Stimulated activated CD4-positive, alpha-beta T cell treated with anti-CD3 and anti-CD28 coated beads, Interleukin-12 subunit alpha, Interleukin-12 subunit beta, amount 100 ng/mL, for 48 hours (primary cell): ENCODE measurements around the gene ANO8.
"Not testable (repeated sequence)": the region's sequence is repeated elsewhere in the genome, so short reads cannot be mapped to it uniquely, and the experiment has no call there.

Experiments used
- DNase-seq, 3 donors: peaks; one replicate each; pipeline ENCODE4 v3.0.0-alpha.2; 2020; ENCODE audit warnings: low read depth in 2 of 3, low spot score in 1 of 3

Gene ANO8

GRCh38 chr19:17311455-17312188 is 23.0 kb downstream of the ANO8 start:
- no peak for DNase-seq

GRCh38 chr19:17309965-17310461 is 24.6 kb downstream of the ANO8 start:
- no peak for DNase-seq

GRCh38 chr19:17309198-17309964 is 25.3 kb downstream of the ANO8 start, which contains the start of gene DDA1:
DDA1 (plus strand) TSS chr19:17309563; CDS start chr19:17309655, 92 bp downstream.
- peak; percentile 98 to 99 (median 99) for DNase-seq

- DNase-seq = no peak
These were observed 26.7 kb downstream of the ANO8 start for GRCh38 chr19:17307876-17308377.

- no peak for DNase-seq
These were observed 28.4 kb downstream of the ANO8 start for GRCh38 chr19:17306285-17306714.

- DNase-seq = peak; percentile 89 to 95 (median 92)
These were observed 29.0 kb downstream of the ANO8 start, which contains the start of gene MRPL34 for GRCh38 chr19:17305517-17306284. MRPL34 (plus strand) TSS chr19:17305872; CDS start chr19:17305893, 21 bp downstream.

- no peak for DNase-seq
These were observed 29.5 kb downstream of the ANO8 start for GRCh38 chr19:17305216-17305516.

GRCh38 chr19:17304386-17305215 is 30.1 kb downstream of the ANO8 start:
- no peak for DNase-seq

GRCh38 chr19:17303940-17304267 is 30.8 kb downstream of the ANO8 start:
- no peak for DNase-seq

- peak; percentile 89 to 95 (median 93) for DNase-seq
These were observed 31.3 kb downstream of the ANO8 start, which contains the start of gene ABHD8 for GRCh38 chr19:17303167-17303939. ABHD8 (minus strand) TSS chr19:17303425; CDS start chr19:17301616, 1,809 bp downstream.

GRCh38 chr19:17302391-17303166 is 32.1 kb downstream of the ANO8 start:
- no peak for DNase-seq

- DNase-seq = no peak
These were observed 33.5 kb downstream of the ANO8 start for GRCh38 chr19:17300992-17301619.

GRCh38 chr19:17296976-17297375 is 37.7 kb downstream of the ANO8 start:
- no peak for DNase-seq

- no peak for DNase-seq
These were observed 38.4 kb downstream of the ANO8 start for GRCh38 chr19:17296273-17296672.

GRCh38 chr19:17295551-17295950 is 39.1 kb downstream of the ANO8 start:
- DNase-seq = not testable (repeated sequence)

- peak; percentile 54 to 69 (median 59) for DNase-seq
These were observed 40.4 kb downstream of the ANO8 start for GRCh38 chr19:17294051-17294891.

GRCh38 chr19:17293605-17294004 is 41.0 kb downstream of the ANO8 start:
- no peak for DNase-seq
